ENCODE results near the gene PTGR3.

Gene PTGR3

GRCh38 chr18:75209129-75209950 lies at the start of gene PTGR3:
Gene PTGR3 (minus strand): TSS chr18:75209139. CDS start chr18:75209058, 81 bp downstream.
- DNase-seq: peak; percentile 77

- no peak for DNase-seq
Observed at GRCh38 chr18:75257605-75258004, 48.7 kb upstream of the PTGR3 start.

- DNase-seq: no peak
Observed at GRCh38 chr18:75256376-75256775, 47.4 kb upstream of the PTGR3 start.

- DNase-seq: no peak
Observed at GRCh38 chr18:75255094-75255493, 46.2 kb upstream of the PTGR3 start.

- no peak for DNase-seq
Observed at GRCh38 chr18:75253784-75254183, 44.8 kb upstream of the PTGR3 start.

- DNase-seq: no peak
Observed at GRCh38 chr18:75253043-75253442, 44.1 kb upstream of the PTGR3 start.

- DNase-seq: no peak
Observed at GRCh38 chr18:75252136-75252535, 43.2 kb upstream of the PTGR3 start.

GRCh38 chr18:75251466-75251865 lies 42.5 kb upstream of the PTGR3 start:
- DNase-seq: no peak

- DNase-seq: no peak
Observed at GRCh38 chr18:75250471-75250821, 41.5 kb upstream of the PTGR3 start.

GRCh38 chr18:75249672-75250470 lies 40.9 kb upstream of the PTGR3 start:
- no peak for DNase-seq

- DNase-seq: no peak
Observed at GRCh38 chr18:75249175-75249518, 40.2 kb upstream of the PTGR3 start.

- no peak for DNase-seq
Observed at GRCh38 chr18:75248426-75249174, 39.7 kb upstream of the PTGR3 start.

GRCh38 chr18:75247611-75248421 lies 38.9 kb upstream of the PTGR3 start:
- DNase-seq: no peak

GRCh38 chr18:75246721-75247610 lies 38.0 kb upstream of the PTGR3 start:
- DNase-seq: no peak

- no peak for DNase-seq
Observed at GRCh38 chr18:75244351-75245313, 35.7 kb upstream of the PTGR3 start.

- no peak for DNase-seq
Observed at GRCh38 chr18:75241705-75242104, 32.8 kb upstream of the PTGR3 start.

GRCh38 chr18:75240433-75240832 lies 31.5 kb upstream of the PTGR3 start:
- DNase-seq: no peak

GRCh38 chr18:75238786-75239185 lies 29.8 kb upstream of the PTGR3 start:
- DNase-seq: no peak

GRCh38 chr18:75238100-75238499 lies 29.2 kb upstream of the PTGR3 start:
- DNase-seq: no peak

- DNase-seq: no peak
Observed at GRCh38 chr18:75235896-75236295, 27.0 kb upstream of the PTGR3 start.

All from stimulated activated naive CD4-positive, alpha-beta T cell treated with Interleukin-2 at 50 U/mL for 16 hours (primary cell).